ENCODE measurements around the gene GPRIN1.

GPRIN1 gene

DNA sequence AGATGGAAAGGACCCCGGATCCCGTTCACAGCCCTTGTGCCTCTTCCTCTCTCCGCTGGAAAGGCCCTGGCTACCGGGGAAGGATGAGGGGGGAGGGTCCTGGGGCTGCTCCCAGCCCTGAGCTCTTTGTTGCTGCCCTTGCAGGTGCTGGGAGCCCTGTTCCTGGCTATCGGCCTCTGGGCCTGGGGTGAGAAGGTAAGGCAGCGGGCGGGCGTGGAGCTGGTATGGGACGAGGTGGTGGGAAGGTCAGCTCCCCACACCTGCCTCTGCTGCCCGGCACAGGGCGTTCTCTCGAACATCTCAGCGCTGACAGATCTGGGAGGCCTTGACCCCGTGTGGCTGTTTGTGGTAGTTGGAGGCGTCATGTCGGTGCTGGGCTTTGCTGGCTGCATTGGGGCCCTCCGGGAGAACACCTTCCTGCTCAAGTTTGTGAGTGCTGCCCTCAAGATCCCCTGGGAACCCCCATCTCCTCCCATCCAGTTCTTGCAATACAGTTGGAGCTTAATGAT is 41.6 kb upstream of the GPRIN1 start:
- Histone ChIP-seq H3K4me3 (ENCODE audit: low read length) (no peak overlapping the region), H3K27ac (ENCODE audit: low read length) (no peak overlapping the region), H3K4me1 (ENCODE audit: low read length) (peaks cover 10% of the 10 kb centered on the region), H3K36me3 (replicated peaks; ENCODE audit: low read depth, low read length) (peaks cover 2% of the 10 kb centered on the region), H3K79me2 (ENCODE audit: low read length) (0 out of 2 replicates have a peak, but pooled peaks cover 5% of the 10 kb centered on the region), H4K20me1 (ENCODE audit: insufficient read depth, low read length) (no peaks in the 10 kb centered on the region), H2AFZ (ENCODE audit: low read depth, low read length) (no peak overlapping the region), H3K9me3 (ENCODE audit: insufficient read depth, low read length) (no peaks in the 10 kb centered on the region), H3K27me3 (ENCODE audit: low read depth, low read length) (no peaks in the 10 kb centered on the region), H3K9ac (ENCODE audit: low read length) (no peak overlapping the region), H3K4me2 (ENCODE audit: low read length) (no peak overlapping the region)
- TF ChIP-seq EZH2phosphoT487 (IDR thresholded peaks at IDR 0.05; ENCODE audit: low read depth): no peak

DNA sequence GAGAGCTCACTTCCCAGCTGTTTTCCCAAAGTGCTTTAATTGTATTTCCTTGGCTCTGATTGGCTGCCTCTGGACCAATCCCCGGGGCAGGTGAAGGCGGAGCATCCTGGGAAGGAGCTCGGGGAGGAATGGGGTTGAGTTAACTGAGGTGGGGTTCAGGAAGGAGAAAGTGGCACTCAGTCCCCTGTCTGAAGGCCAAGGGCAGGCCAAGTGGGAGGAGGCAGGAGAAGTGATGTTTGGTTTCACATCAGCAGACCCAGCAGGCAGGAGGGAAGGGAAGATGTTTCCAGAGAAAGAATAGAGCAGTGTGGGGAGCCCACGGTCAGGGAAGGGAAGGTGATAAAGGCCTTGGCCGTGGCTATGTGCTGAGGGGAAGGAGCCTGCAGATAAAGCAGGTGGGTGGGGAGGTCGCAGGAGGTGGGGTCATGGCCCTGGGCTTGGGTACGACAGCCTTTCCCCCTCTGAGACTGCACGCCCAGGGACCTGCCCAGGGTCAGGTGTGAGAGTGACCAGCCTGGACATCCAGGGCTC is 40.5 kb upstream of the GPRIN1 start:
- no peaks in the 10 kb centered on the region for H4K20me1 ChIP-seq (ENCODE audit: insufficient read depth, low read length)
- no peaks in the 10 kb centered on the region for H3K9me3 ChIP-seq (ENCODE audit: insufficient read depth, low read length)
- H3K4me2 ChIP-seq (ENCODE audit: low read length): no peak overlapping the region

DNA sequence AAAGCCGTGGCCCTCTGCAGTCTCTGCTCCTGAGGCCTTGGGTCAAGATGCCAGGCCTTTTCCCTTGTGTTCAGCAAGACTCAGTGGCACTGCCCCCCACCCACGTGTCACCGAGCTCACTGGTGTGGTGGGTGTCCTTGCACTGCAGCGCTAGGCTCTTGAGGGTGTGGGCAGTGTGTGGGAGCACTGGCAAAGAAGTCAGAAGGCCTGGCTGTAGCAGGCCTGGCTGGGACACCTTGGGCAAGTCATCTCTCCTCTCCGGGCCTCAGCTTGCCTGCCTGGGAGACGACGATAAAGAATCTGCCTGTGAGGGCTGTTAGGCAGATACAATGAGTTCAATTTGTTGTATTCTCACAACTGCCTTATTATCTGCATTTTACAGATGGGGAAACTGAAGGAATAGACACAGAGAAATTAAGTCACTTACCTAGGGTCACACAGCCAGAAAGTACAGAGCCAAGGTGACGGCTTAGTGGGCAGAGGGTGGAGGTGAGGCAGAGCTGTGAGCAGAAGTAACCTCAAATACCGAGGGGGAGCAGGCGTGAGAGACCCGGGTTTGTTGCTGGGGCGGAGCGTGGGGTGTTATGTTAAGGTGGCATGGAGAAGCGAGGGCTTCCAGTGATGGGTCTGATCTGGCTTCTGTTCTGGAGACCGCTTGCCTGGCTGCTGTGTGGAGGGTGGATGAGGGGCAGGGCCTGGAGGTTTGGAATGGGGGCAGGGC is 38.7 kb upstream of the GPRIN1 start:
- no peak overlapping the region for H2AFZ ChIP-seq (ENCODE audit: low read depth, low read length)
- no peak overlapping the region for H3K9ac ChIP-seq (ENCODE audit: low read length)
- H4K20me1 ChIP-seq (ENCODE audit: insufficient read depth, low read length): no peaks in the 10 kb centered on the region
- H3K36me3 ChIP-seq (replicated peaks; ENCODE audit: low read depth, low read length): peaks cover 2% of the 10 kb centered on the region
- H3K4me2 ChIP-seq (ENCODE audit: low read length): peak overlapping the region; percentile 75
- peak overlapping the region; percentile 86; the same call in 1 of the 2 replicates for H3K4me3 ChIP-seq (ENCODE audit: low read length)
- 0 out of 2 replicates have a peak, but pooled peaks cover 5% of the 10 kb centered on the region for H3K79me2 ChIP-seq (ENCODE audit: low read length)
- no peak overlapping the region for H3K27ac ChIP-seq (ENCODE audit: low read length)
- H3K9me3 ChIP-seq (ENCODE audit: insufficient read depth, low read length): no peaks in the 10 kb centered on the region
- H3K4me1 ChIP-seq (ENCODE audit: low read length): peaks cover 13% of the 10 kb centered on the region
- TF ChIP-seq, protein P1, sequence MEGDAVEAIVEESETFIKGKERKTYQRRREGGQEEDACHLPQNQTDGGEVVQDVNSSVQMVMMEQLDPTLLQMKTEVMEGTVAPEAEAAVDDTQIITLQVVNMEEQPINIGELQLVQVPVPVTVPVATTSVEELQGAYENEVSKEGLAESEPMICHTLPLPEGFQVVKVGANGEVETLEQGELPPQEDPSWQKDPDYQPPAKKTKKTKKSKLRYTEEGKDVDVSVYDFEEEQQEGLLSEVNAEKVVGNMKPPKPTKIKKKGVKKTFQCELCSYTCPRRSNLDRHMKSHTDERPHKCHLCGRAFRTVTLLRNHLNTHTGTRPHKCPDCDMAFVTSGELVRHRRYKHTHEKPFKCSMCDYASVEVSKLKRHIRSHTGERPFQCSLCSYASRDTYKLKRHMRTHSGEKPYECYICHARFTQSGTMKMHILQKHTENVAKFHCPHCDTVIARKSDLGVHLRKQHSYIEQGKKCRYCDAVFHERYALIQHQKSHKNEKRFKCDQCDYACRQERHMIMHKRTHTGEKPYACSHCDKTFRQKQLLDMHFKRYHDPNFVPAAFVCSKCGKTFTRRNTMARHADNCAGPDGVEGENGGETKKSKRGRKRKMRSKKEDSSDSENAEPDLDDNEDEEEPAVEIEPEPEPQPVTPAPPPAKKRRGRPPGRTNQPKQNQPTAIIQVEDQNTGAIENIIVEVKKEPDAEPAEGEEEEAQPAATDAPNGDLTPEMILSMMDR (IDR thresholded peaks at IDR 0.05; ENCODE audit: low read depth, low read length): no peak
- TF ChIP-seq EZH2phosphoT487 (IDR thresholded peaks at IDR 0.05; ENCODE audit: low read depth): no peak
- no peaks in the 10 kb centered on the region for H3K27me3 ChIP-seq (ENCODE audit: low read depth, low read length)

More for the DNA sequence above, 40.5 kb upstream of the GPRIN1 start:
- Histone ChIP-seq H3K4me1 (ENCODE audit: low read length) (peaks cover 13% of the 10 kb centered on the region), H2AFZ (ENCODE audit: low read depth, low read length) (no peak overlapping the region), H3K27me3 (ENCODE audit: low read depth, low read length) (no peaks in the 10 kb centered on the region), H3K79me2 (ENCODE audit: low read length) (0 out of 2 replicates have a peak, but pooled peaks cover 5% of the 10 kb centered on the region), H3K4me3 (ENCODE audit: low read length) (no peak overlapping the region), H3K27ac (ENCODE audit: low read length) (no peak overlapping the region), H3K9ac (ENCODE audit: low read length) (no peak overlapping the region), H3K36me3 (replicated peaks; ENCODE audit: low read depth, low read length) (peaks cover 2% of the 10 kb centered on the region)
- no peak for TF ChIP-seq EZH2phosphoT487 (IDR thresholded peaks at IDR 0.05; ENCODE audit: low read depth)
- TF ChIP-seq, protein P1 (IDR thresholded peaks at IDR 0.05; ENCODE audit: low read depth, low read length): no peak

DNA sequence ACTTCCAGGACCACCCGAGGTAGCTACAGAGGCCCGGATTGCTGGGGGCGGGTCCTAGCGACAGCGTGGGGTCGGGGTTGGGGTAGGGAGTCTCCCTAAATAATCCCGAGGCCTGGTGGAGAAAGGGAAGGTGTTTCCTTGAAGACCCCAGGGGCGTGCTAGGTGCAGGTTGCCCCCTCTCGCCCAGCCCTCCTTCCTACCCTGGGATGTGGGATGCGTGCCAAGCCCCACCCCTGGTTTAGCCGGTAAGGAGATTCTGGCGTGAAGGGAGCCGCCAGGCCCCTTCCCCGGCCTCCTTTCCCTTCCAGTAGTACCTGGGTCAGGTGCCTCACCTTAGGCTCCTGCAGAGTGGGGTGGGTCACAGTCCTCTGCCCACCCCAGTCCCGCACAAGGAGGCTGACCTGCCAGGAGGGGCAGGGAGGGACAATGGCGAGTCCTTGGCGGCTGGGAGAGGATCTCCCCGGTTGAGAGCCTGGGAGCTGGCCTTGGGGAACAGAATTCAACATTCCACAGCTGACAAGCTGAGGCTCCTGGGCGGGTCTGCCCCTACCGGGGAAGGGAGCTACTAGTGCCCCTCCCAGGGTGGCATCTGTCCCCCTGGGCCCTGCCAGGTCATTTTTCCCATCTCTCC is 38.0 kb upstream of the GPRIN1 start:
- peak overlapping the region; percentile 73 for H3K9ac ChIP-seq (ENCODE audit: low read length)
- H3K27me3 ChIP-seq (ENCODE audit: low read depth, low read length): no peaks in the 10 kb centered on the region
- H3K4me2 ChIP-seq (ENCODE audit: low read length): peak overlapping the region; percentile 75
- peak overlapping the region; percentile 86 for H3K4me3 ChIP-seq (ENCODE audit: low read length)
- H4K20me1 ChIP-seq (ENCODE audit: insufficient read depth, low read length): no peaks in the 10 kb centered on the region
- H2AFZ ChIP-seq (ENCODE audit: low read depth, low read length): peak overlapping the region; percentile 69
- H3K36me3 ChIP-seq (replicated peaks; ENCODE audit: low read depth, low read length): no peaks in the 10 kb centered on the region
- no peak overlapping the region for H3K27ac ChIP-seq (ENCODE audit: low read length)
- TF ChIP-seq, protein P1 (IDR thresholded peaks at IDR 0.05; ENCODE audit: low read depth, low read length): no peak
- no peak for TF ChIP-seq EZH2phosphoT487 (IDR thresholded peaks at IDR 0.05; ENCODE audit: low read depth)
- peaks cover 13% of the 10 kb centered on the region for H3K4me1 ChIP-seq (ENCODE audit: low read length)
- no peaks in the 10 kb centered on the region for H3K9me3 ChIP-seq (ENCODE audit: insufficient read depth, low read length)
- 0 out of 2 replicates have a peak, but pooled peaks cover 5% of the 10 kb centered on the region for H3K79me2 ChIP-seq (ENCODE audit: low read length)
